Measurements from ENCODE around the gene CAMK4. TPM values are rescaled to one million over a fixed set of nuclear protein-coding genes. Genes with fewer than 3 reads are reported as not detected.
"Not testable (repeated sequence)": the region's sequence is repeated elsewhere in the genome, so short reads cannot be mapped to it uniquely, and the experiment has no call there.

CAMK4 gene
- total RNA-seq, 1 experiment from 2014 or later: 3.9 TPM

DNA sequence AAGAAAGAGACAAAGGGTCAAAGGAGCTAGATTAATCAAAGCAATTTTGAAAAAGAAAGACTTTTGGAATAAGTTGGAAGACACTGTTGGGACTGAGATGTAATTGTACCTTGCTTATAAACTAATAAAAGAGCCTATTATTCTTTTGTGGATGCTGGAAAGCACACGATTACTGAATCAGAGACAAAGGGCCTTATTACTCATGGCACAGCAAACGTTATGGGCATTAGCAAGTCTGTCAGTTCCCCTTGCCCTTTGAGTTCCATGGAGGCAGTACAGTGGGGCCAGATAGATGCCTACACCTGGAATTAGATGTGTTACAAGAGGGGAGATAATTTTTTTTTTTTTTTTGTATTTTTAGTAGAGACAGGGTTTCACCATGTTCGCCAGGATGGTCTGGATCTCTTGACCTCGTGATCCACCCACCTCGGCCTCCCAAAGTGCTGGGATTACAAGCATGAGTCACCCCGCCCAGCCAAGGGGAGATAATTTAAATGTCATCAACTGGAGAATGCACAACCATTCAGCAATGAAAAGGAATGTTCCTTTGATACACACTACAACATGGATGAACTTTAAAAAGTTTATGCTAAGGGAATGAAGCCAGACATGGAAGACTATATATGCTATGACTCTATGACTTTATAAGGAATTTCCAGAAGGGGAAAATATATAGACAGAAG, 159.2 kb downstream of the CAMK4 start:
- DNase-seq (ENCODE audit: low read depth): peak; percentile 78

DNA sequence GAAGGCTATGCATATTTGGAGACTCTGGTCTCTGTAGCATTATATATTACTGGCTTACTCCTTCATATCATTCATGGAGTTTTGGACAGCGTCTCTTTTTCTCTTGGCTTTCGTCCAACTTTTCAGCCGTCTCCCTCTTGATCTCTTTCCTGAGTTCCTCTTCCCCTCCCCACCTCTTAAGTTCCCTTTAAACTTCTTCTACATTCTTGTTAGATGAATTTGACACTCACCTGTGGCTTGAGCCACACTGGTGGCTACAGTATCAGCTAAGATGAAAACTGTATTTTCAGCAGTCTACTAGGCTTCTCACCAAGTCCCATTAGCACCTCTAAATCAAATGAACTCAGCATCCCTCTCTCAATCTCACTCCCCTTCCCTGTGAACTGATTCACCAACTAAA, 160.0 kb downstream of the CAMK4 start:
- peak; percentile 48 for DNase-seq (ENCODE audit: low read depth)

DNA sequence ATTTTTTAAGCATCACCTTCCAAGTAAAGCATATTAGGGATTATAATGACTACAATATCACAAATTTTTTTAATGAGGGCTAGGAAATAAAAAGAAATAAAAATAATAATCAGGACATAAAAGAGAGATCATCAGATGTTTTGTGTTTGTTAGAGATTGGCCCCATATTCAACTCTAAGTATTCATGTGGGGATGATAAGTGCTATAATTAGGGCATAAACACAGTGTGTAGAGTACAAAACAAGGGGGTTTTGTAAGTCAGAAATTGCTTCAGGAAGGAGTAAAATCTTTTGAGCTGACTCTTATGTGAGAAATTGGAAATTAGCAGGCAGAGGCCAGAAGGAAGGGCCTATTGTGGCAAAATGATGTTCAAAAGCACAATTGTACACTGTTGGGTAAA, 160.9 kb downstream of the CAMK4 start:
- no peak for DNase-seq (ENCODE audit: low read depth)

DNA sequence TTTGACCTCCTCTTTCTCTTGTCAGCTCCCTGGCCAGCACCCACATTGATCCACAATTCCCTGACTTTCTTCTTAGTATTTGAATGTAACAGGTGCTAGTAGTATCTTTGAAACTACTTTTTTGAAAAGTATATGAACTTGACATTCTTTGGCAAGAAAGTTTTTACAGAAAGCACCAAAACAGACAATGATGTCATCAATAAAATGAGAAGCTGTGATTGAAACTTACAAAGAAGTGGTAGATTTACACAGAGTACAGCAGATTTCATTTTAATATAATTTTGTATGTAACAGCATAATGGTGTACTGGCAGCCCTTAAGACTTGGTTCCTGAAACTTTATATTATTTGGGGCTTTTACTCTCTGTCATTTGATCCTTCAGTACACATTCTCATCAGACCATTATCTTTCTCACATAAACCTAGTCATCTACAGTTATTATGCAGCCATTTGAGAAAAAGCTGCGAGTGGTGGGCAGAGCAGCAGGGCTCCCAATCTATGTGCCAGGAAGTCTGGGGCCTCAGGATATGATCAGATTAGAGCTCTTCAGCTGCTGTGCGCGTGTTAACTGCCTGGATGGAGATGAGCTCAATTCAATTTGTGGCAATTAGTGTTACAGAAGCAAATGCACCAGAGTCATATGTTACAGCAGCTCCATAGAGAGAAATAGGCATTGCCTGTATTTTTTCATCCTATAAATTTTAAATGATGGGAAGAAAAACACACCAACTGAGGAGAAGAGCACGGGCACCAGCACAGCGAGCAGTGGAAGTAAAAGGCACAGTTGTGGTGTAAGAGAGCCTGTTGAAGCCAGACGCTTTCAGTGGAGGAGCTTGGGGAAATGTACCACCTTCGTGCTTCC, 162.0 kb downstream of the CAMK4 start:
- DNase-seq (ENCODE audit: low read depth): no peak

DNA sequence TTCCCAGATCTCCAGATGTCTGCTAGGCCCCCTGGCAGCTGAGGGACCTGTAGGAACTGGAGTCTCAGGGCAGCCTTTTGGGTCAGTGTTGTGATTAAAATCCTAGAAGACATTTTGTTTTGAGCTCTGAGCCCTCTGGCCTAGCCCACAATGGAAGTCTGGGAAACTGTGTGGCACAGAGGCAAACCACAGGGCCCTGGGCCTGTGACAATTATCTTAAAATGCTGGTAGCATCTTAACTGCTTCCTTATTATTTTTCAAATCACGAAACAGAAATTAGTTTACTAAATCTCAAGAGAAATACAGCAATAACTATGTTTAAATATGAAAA, 162.6 kb downstream of the CAMK4 start:
- no peak for DNase-seq (ENCODE audit: low read depth)

DNA sequence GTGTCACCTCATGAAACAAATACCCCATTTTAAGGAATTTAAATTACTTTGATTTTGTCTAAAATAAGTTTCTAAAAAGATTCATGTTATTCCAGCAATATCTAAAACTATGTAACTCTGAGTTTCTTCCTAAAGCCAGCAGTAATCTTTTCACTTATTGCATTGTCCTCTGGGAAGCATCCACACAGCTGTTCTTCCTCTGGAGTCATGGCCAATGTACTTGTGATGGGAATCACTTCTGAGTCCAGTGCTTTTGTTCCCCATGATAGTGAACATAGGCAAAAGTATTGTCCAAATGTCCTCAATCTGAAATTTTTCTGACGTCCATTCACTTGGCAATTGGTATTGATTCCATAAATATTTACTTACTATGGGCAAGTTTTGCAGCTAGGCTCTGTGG, 163.2 kb downstream of the CAMK4 start:
- no peak for DNase-seq (ENCODE audit: low read depth)

DNA sequence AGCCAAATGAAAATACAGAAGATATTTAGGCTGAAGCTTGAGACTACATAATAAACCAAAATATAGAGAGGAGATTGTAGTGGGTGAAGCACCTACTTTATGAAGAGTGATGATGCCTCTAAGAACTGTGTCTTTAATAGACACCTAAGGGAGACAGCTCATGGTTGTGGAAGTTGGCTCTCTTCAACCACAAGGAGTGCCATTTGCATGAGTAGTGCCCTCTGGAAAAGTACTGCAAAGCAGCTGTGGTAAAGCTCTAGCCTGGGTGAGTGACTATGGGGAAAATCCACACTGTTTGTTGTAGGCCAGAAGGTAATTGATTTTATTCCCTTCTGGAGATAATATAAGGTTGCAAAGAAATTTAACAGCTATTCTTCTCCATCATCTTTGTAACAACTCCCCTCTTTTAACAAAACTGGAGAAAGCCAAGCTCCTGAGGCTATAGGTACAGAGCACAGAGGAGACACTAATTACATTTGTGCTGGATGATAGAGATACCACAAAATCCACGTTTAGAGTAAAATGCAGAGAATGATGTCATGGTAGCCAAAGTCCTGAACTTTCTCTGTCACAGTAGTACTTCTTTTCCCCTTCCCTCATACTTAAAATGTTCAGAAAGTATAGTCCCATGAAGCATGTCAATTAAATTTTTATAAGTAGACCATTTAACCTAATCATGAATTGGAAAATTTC, 165.4 kb downstream of the CAMK4 start:
- peak; percentile 93 for DNase-seq (ENCODE audit: low read depth)

DNA sequence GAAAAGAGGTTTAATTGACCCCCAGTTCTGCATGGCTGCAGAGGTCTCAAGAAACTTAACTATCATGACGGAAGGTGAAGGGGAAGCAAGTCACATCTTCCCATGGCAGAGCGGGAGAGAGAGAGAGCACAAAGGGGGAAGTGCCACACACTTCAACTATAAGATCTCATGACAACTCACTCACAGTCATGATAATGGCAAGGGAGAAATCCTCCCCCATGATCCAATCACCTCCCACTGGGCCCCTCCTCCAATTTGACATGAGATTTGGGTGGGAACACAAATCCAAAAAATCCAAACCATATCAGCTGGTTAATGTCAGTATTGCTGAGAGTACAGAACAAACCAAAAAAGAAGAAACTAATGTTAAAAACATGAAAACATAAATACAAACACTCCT, 168.0 kb downstream of the CAMK4 start:
- DNase-seq (ENCODE audit: low read depth): no peak

DNA sequence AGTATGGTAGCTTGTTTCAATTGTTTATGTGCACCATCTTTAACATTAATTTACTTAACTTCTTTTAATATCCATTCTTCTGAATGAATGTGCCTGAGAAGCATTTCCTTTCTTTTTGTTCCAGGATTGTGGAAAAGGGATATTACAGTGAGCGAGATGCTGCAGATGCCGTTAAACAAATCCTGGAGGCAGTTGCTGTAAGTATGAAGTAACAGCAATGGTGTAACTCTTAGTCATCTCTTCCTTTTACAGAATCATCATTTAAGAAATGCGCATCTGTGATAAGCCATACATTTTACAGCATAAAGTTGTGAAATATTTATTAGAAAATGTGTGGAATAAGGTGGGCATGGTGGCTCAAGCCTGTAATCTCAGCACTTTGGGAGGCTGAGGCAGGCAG, 170.4 kb downstream of the CAMK4 start:
- peak; percentile 36 for DNase-seq (ENCODE audit: low read depth)

DNA sequence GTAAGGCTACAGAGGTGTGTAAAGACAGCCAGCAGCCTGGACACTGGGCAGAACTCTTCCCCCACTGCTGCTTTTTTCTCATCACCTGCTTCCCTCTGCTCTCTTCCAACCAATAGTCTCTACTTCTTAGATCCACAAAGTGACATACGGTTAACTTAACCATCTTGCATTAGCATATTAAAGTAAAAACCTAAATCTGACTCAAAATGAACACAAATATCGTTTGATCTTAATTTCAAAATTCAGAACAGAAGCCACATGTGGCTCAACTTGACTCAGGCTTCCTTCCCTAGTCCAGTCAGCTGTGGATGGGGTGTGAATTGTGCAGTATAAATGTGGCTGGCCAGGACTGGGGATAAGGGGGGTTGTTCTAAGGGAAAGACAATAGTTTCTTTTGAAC, 173.8 kb downstream of the CAMK4 start:
- no peak for DNase-seq (ENCODE audit: low read depth)

DNA sequence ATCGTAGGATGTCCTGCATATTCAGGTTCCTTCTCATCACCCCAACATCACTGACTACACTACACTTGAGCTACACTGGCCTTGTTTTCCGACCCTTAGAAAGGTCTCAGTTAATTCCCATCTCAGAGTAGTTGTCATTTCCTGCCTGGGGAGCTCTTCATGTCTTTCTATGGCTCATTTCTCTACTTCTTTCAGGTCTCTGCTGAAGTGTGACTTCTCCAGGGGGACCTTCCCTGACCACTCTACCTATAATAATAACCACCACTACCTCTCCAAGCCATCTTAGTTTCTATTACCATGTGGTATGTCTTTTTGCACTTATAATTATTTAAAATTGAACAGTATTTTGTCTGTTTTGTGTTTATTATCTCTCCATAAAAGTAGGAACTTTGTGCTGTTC, 174.9 kb downstream of the CAMK4 start:
- no peak for DNase-seq (ENCODE audit: low read depth)

DNA sequence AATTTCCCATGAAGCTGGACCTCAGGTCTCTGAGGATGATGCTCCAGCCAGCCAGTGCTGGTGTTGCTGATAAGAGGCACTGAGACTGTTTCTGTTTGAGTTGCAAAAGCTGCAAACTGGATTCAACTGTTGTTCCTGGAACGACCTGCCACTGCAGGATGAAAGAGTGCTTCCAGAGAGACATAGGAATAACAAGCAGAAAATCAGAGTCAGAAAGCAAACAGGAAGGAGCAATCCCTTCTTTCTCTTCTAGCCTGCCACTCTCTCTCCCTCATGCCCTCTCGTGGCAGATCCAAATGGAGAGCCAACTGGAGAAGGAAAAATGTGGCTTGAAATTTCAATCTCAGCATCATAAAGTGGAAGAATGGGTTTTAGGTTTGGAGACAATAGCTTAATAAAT, 177.7 kb downstream of the CAMK4 start:
- peak; percentile 18 for DNase-seq (ENCODE audit: low read depth)

DNA sequence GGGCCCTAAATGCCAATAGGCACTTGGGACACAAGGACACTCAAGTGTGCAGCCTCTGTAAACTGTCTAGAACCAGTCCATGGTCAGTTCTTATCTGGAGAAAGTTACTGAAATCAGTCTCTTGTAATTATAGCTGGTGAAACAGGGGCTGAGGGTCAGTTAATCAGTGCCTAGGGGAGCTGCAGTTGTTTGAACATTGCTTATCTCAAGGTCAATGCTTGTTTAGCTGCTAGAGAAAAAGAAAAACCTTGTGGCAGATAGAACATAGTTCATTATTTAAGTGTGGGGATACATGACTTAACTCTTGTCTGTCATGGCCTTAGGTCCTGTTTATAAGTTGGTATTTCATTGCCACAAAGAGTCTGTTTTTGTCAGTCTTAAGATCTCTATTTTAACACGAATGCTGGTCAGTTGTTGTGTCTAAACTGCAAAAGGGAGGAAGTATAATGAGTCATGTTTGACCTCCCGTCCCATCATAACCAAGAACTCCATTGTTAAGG, 180.1 kb downstream of the CAMK4 start:
- DNase-seq (ENCODE audit: low read depth): peak; percentile 78

DNA sequence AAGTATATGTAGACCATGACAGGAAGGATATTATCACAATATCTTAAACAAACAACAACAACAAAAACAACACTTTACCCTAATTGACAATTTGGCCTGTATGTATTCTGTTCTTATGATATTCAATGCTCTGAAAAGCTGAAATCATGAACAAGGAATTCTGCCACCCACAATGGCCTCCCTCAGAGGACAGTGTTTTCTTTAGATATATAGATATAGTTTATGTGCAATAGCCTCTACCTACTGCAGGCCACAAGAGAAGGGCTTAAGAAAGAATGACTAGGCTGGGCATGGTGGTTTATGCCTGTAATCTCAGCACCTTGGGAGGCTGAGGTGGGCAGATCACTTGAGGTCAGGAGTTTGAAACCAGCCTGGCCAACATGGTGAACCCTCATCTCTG, 183.4 kb downstream of the CAMK4 start:
- DNase-seq (ENCODE audit: low read depth): peak; percentile 37

DNA sequence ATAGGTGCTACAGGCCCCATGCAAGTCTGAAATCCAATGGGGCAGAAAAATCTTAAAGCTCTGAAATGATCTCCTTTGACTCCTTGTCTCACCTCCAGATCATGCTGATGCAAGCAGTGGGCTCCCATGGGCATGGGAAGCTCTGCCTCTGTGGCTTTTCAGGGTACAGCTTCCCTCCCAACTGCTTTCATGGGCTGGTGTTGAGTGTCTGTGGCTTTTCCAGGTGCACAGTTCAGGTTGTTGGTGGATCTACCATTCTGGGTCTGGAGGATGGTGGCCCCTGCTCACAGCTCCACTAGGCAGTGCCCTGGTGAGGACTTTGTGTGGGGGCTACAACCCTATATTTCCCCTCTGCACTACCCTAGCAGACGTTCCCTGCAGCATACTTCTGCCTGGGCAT, 184.6 kb downstream of the CAMK4 start:
- no peak for DNase-seq (ENCODE audit: low read depth)

DNA sequence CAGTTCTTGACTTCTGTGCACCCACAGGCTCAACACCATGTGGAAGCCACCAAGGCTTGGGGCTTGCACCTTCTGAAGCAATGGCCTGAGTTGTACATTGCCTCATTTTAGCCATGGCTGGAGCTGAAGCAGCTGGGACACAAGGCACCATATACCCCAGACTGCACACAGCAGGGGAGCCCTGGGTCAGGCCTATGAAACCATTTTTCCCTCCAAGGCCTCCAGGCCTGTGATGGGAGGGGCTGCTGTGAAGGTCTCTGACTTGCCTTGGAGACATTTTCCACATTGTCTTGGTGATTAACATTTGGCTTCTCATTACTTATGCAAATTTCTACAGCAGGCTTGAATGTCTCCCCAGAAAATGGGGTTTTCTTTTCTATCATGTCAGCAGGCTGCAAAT, 185.1 kb downstream of the CAMK4 start:
- DNase-seq (ENCODE audit: low read depth): not testable (repeated sequence)

DNA sequence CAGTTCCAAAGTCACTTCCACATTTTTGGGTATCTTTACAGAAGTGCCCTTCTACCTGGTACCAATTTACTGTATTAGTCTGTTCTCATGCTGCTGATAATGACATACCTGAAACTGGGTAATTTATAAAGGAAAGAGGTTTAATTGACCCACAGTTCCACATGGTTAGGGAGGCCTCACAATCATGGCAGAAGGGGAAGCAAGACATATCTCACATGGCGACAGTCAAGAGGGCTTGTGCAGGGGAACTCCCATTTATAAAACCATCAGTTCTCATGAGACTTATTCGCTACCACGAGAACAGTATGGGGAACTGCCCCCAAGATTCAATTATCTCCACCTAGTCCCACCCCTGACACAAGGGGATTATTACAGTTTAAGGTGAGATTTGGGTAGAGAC, 185.9 kb downstream of the CAMK4 start:
- not testable (repeated sequence) for DNase-seq (ENCODE audit: low read depth)

DNA sequence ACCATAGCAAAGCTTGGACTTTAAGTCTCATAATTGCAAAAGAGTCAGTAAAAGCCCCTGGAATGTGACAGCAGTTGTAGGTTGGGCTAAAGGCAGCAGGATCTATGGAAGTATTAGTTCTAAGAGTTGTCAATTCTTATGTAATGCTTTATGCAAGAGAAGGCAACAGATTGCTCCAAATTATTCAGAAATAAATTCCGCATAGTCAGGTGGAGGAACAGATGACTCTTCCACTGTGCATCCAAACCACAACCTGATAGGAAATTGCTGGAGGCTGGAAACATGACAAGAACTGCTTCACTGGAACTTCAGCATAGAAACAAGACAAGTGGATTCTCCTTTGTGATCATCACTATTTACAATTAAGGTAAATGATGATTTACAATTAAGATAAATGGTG, 187.1 kb downstream of the CAMK4 start:
- peak; percentile 57 for DNase-seq (ENCODE audit: low read depth)

DNA sequence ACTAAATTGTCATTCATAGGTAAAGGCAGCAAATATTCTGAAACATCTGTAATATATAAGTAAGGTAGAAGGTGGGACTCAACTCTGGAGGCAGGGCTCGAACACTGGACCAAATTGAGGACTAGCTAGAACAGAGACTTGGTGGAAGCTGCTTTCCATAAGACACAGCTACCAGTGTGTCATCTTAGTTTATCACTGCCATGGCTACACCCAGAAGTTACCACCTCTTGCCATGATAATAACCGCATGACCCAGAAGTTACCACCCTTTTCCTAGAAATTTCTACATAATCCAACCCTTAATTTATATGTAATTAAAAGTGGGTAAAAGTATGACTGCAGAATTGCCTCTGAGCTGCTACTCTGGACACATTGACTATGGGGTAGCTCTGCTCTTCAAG, 188.4 kb downstream of the CAMK4 start:
- no peak for DNase-seq (ENCODE audit: low read depth)

DNA sequence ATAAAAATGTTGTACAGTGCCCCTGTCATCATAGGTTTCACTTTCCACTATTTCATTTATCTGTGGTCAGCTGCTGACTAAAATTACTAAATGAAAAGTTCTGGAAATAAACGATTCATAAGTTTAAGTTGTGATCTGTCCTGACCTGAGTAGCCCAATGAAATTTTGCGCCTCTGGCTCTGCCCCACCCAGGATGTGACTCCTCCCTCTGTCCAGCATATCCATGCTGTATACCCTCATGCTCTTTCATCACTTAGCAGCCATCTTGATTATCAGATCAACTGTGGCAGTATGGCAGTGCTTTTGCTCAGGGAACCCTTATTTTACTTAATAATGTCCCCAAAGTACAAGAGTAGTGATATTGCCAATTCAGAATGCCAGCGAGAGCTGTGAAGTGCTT, 190.9 kb downstream of the CAMK4 start:
- DNase-seq (ENCODE audit: low read depth): no peak

DNA sequence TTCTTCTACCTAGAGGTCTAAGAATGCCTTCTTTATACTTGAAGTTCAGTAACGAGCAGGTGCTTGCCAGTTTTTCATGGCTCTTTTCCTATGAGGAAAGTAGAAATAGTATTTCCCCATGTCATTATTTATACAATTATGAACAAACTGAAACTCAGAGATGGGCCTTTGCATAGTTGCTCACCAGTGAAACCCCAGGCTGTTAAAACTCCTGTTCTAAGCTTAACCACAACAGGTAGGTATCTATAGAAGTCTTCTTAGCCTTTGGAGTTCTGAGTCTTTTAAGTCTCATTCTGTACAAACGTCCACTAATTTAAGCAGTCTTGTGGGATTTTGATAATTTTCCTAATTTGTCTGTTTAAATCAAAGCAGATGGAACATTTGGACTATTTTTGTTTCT, 198.1 kb downstream of the CAMK4 start:
- no peak for DNase-seq (ENCODE audit: low read depth)
